ENCODE measurements around the gene ELMO1. TPM values are rescaled to one million over a fixed set of nuclear protein-coding genes. Genes with fewer than 3 reads are reported as not detected.

The ELMO1 gene
- total RNA-seq, 4 donors from 2014 or later, result 24.6 to 120 (median 71.9) TPM

- no peak for DNase-seq
- no peaks in the 10 kb centered on the region for H3K36me3 ChIP-seq
- no peaks in the 10 kb centered on the region for H3K4me1 ChIP-seq
- H3K27ac ChIP-seq, result no peak overlapping the region
- 63 to 64% methylated on average over 1 of the region's 1 CpG for WGBS, 2 donors (ENCODE audit: low coverage in 1 of 2)
- H3K27me3 ChIP-seq, result no peaks in the 10 kb centered on the region
- no peaks in the 10 kb centered on the region for H3K9me3 ChIP-seq
- in situ Hi-C loops (cut with MboI; ENCODE audit: low pct_ligation_motif_present in 1 of 4, low pct_unique_long_range_greater_than_20kb in 1 of 4, low sequenced_read_pairs in 3 of 4), result loop anchor here in 3 of 4 donors (25.0 kb wide), 1 partner anchor 608 kb away; the partner anchor contains the start of gene NME8 (in 3 of the 3)
- H3K4me3 ChIP-seq, result no peak overlapping the region
- intact Hi-C loops (cut with DNase I; ENCODE audit: low total_unique reads), result no loop called here
- TF ChIP-seq EP300 (IDR thresholded peaks at IDR 0.05; ENCODE audit: low read depth), result no peak
- TF ChIP-seq CTCF (IDR thresholded peaks at IDR 0.05), result no peak
- TF ChIP-seq POLR2AphosphoS5 (IDR thresholded peaks at IDR 0.05), result no peak
- no peak for TF ChIP-seq POLR2A (IDR thresholded peaks at IDR 0.05)
Measured at GRCh38 chr7:37229381-37229780, 219.3 kb downstream of the ELMO1 start.

DNA sequence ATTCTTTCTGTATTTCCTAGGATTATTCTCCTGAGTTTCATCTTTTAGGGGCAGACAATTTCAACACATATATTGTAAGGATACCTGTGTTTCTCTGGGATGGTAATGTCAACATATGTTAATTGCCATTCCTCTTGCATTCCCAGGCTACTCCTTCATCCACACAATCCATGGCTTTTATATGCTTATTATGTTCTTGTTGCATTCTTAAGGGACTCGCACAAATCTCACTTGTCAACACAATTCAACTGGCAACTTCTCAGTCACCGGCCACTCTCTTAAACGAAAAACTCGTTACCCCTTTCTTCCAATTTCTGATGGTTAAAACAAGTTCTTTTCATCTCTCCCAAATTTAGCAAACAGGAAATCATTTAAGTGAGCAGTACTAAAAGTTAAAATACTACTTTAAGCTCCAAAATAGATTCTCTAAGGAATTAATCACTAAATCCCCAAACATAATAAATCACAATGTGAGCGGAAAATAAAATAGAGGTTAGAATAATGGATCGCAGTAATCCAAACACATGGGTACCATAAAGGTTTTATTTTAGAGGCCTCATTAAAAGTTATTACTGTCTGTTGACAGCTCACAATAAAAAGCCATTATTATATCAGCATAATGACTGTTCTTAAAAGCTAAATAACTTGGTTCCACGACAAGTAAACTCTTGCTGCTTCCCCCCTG is 223.2 kb downstream of the ELMO1 start:
- in situ Hi-C loops (cut with MboI; ENCODE audit: low pct_ligation_motif_present in 1 of 4, low pct_unique_long_range_greater_than_20kb in 1 of 4, low sequenced_read_pairs in 3 of 4), result loop anchor here in 3 of 4 donors (25.0 kb wide), 1 partner anchor 612 kb away; the partner anchor contains the start of gene NME8 (in 3 of the 3)

DNA sequence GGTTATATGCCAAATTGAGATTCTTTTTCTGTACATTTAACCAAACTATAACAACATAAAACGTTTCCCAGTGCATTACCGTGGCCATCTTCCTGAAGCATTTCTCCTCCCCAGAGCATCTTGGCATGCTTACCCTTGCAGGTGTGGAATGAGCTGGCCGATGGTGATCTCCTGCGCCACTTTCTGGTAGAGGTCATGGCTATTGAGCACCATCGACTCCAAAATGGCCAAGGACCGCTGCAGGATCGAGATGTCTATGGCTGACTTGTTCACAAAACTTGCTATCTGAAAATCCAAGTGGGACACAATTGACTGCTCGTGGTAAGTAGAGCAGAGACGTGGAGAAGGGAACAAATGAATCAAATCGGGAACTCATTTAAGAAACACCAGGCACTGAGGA is 223.9 kb downstream of the ELMO1 start:
- H3K9me3 ChIP-seq, result no peaks in the 10 kb centered on the region
- WGBS, 2 donors (ENCODE audit: low coverage in 1 of 2), result 78 to 87% methylated on average over 5 to 10 of the region's 10 CpGs
- H3K4me1 ChIP-seq, result no peaks in the 10 kb centered on the region
- no peak overlapping the region for H3K27ac ChIP-seq
- intact Hi-C loops (cut with DNase I; ENCODE audit: low total_unique reads) (no loop called here), in situ Hi-C loops (cut with MboI; ENCODE audit: low pct_ligation_motif_present in 1 of 4, low pct_unique_long_range_greater_than_20kb in 1 of 4, low sequenced_read_pairs in 3 of 4) (loop anchor here in 3 of 4 donors (25.0 kb wide), 1 partner anchor 613 kb away; the partner anchor contains the start of gene NME8 (in 3 of the 3))
- H3K27me3 ChIP-seq, result no peaks in the 10 kb centered on the region
- TF ChIP-seq CTCF (IDR thresholded peaks at IDR 0.05) (no peak), EP300 (IDR thresholded peaks at IDR 0.05; ENCODE audit: low read depth) (no peak), POLR2AphosphoS5 (IDR thresholded peaks at IDR 0.05) (no peak), POLR2A (IDR thresholded peaks at IDR 0.05) (no peak)
- no peak overlapping the region for H3K4me3 ChIP-seq
- peaks cover 0 to 7% (median 0%) of the 10 kb centered on the region in 4 donors for H3K36me3 ChIP-seq
- DNase-seq, result no peak

More for the DNA sequence above, 223.2 kb downstream of the ELMO1 start:
- Histone ChIP-seq H3K27me3 (no peaks in the 10 kb centered on the region), H3K4me3 (no peak overlapping the region), H3K36me3 (peaks cover 0 to 7% (median 0%) of the 10 kb centered on the region in 4 donors), H3K27ac (no peak overlapping the region), H3K4me1 (no peaks in the 10 kb centered on the region), H3K9me3 (no peaks in the 10 kb centered on the region)
- intact Hi-C loops (cut with DNase I; ENCODE audit: low total_unique reads), result no loop called here
- TF ChIP-seq CTCF (IDR thresholded peaks at IDR 0.05) (no peak), EP300 (IDR thresholded peaks at IDR 0.05; ENCODE audit: low read depth) (no peak), POLR2AphosphoS5 (IDR thresholded peaks at IDR 0.05) (no peak), POLR2A (IDR thresholded peaks at IDR 0.05) (no peak)
- 56 to 65% methylated on average over 7 of the region's 7 CpGs for WGBS, 2 donors (ENCODE audit: low coverage in 1 of 2)
- DNase-seq, result no peak

DNA sequence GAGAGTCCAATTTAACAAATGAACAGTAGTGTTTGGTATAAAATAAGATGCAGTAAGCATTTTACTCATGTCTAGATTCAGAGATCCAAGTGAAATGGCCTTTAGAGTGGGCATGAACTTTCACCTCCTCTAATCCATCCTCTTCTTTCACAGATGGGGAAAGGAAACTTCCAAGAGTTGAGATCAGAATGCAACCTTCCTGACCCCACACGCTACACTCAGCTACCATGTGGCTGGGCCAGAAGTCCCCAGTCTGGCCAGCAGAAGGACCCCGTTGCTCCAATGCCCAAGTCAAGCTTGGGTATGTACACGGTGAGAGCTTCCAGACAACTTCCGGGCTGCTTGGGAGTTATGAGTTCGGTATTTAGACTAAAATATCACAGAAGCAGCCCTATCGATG is 228.0 kb downstream of the ELMO1 start:
- intact Hi-C loops (cut with DNase I; ENCODE audit: low total_unique reads), result no loop called here
- H3K4me1 ChIP-seq, result no peaks in the 10 kb centered on the region
- H3K27me3 ChIP-seq, result no peaks in the 10 kb centered on the region
- H3K27ac ChIP-seq, result no peak overlapping the region
- H3K36me3 ChIP-seq, result peaks cover 0 to 7% (median 0%) of the 10 kb centered on the region in 4 donors
- TF ChIP-seq EP300 (IDR thresholded peaks at IDR 0.05; ENCODE audit: low read depth) (no peak), POLR2AphosphoS5 (IDR thresholded peaks at IDR 0.05) (no peak), CTCF (IDR thresholded peaks at IDR 0.05) (no peak), POLR2A (IDR thresholded peaks at IDR 0.05) (no peak)
- no peak for DNase-seq
- in situ Hi-C loops (cut with MboI; ENCODE audit: low pct_ligation_motif_present in 1 of 4, low pct_unique_long_range_greater_than_20kb in 1 of 4, low sequenced_read_pairs in 3 of 4), result no loop called here
- 66% methylated on average over 6 of the region's 6 CpGs; no CpG with 5 or more reads in 1 of the 2 donors for WGBS, 2 donors (ENCODE audit: low coverage in 1 of 2)
- H3K9me3 ChIP-seq, result no peaks in the 10 kb centered on the region
- no peak overlapping the region for H3K4me3 ChIP-seq

Data from transverse colon (tissue), 4 donors.